GM19035 (cell line): ENCODE data around the gene PROB1.
"Not testable (repeated sequence)": the region's sequence is repeated elsewhere in the genome, so short reads cannot be mapped to it uniquely, and the experiment has no call there.

Experiments used
- ATAC-seq: cut with Tn5 transposase; IDR thresholded peaks from one replicate; pipeline ENCODE4 v1.9.1; 2021; ENCODE audit not compliant: unreplicated experiment

The PROB1 gene

DNA sequence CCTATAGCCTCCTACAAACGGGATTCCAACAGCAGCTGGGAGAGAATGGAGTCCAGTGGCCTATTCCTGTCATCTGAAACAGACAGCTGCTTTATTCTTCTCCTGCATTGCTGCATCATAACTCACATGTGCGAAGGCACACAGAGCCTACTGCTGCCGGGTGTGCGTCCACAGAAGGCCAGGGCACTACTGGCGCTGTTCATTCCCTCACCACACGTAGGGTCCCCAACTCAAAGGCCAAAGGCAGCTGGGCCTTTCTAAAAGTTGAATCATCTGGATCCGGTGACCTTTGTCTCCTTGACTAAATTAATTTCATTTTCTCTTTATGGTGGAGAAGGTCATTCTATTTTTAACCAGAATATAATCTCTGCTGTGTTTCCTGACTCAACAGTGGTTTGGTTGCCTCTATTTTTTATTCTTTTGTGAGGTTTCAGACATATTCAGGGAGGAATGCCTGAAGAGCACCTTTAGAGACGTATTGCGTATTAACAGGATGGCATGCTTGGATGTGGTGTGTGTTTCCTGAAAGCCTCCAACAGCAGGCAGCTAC is 19.8 kb upstream of the PROB1 start:
- ATAC-seq = no peak

DNA sequence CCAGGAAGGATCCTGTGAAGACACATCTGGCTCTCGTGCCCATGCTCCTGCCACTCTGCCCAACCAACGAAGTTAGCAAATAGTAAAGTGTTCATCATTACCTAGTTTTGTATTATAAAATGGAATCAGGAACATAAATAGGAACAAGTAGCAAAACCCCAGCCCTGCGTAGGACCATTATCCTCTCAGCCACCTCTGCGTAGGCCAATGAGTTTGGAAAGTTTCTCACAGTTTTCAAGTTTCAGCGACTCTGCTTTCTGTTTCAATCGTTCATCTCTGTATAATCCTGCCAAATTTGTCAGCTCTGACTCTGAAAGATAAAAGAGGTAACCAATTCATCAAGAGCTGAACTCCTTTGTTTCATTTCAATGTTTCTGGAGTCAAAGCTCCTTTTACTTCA is 19.1 kb upstream of the PROB1 start:
- ATAC-seq = peak; percentile 65

DNA sequence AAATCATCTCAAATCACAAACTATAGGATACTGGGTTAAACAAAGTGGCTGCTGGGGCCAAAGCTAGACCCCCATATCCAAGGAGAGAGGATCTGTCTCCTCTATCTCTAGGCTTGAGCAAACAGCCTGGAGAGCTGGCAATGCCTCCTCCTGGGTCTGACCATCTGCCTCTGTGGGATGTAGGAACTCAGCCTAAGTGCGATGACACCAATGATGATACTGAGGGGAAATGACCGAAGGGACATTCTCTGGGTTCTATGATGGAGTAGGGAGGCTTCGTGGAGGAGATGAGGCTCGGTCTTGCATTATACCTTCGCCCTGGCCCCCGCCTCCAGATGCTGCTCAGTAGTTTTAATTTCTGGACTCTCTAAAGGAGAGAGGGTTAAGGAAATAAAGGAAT is 18.2 kb upstream of the PROB1 start:
- no peak for ATAC-seq

DNA sequence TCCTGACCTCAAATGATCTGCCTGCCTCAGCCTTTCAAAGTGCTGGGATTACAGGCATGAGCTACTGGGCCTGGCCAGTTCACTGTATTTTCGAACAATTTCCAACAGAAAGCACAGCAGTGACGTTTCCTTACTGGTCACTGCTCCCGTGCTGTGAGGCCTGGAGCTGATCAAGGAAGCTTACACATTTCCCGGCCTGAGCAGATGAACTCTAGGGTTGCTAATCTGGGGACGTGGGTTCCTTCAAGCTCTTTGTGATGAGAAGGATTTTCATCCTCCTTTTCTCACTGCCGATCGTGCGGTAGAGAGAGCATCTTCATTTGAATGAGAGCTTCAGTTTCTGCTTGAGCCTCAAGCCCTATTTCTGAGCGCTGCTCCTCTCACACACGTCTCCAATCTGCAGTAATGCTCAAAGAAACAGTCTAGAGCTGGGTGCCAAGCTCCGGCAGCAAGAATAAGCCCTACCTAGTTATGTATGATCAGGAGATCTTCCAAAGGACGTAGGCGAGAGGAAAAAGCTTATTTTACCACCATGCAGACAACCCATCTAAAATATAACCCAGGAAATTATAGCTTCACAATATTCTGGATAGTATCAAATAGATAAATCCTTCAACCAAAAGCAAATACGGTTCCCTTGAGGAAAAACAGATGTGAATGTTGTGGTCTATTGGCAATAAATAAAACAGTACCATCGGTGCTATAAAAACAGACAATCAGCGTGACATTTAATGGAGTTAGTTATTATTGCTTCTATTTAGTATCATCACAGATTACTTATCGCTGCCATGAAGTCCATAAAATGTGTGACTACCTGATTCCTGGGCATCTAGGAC is 16.3 kb upstream of the PROB1 start:
- ATAC-seq = no peak

DNA sequence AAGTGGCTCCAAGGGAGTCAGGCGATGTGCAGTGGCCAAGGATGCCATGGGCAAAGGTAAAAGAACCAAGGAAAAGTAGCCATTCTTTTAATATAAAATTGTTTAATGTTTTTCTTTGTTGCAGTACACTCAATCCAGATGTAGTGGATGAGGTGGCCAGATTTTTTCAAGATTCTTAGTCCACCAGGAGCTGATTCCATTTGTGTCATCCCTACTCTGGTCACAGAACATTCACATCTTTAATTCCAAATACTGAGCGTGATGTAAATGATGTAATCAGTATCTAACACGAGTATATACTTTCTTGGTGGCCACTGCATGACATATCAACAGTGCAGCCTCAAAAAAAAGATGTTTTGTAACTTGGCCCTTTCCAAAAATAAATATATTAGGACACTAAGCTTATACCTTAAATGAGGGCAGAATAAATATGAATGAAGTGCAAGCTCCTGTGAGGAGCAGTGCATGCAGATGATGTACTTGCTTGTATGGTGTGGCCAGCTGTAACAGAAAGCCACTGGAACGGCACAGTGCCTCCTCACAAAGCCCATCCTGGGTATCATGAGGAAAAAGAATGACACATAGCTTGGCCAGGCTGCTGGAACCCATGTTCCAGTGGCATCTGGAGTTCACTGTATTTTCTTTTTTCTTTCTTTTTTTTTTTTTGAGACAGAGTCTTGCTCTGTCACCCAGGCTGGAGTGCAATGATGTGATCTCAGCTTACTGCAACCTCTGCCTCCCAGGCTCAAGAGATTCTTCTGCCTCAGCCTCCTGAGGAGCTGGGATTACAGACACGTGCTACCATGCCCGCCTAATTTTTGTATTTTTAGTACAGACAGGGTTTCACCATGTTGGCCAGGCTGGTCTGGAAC is 15.5 kb upstream of the PROB1 start:
- ATAC-seq = no peak

DNA sequence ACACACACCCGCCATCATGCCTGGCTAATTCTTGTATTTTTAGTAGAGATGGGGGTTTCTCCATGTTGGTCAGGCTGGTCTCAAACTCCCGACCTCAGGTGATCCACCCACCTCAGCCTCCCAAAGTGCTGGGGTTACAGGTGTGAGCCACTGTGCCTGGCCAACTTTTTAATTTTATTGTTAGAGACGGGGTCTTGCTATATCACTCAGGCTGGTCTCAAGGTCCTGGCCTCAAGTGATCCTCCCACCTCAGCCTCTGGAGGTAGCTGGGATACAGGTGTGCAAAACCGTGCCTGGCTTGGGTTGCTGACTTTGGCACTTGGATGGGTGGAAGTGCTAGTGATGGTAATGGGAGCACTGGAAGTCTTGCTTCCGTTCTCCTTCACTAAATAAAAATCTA is 14.2 kb upstream of the PROB1 start:
- not testable (repeated sequence) for ATAC-seq

DNA sequence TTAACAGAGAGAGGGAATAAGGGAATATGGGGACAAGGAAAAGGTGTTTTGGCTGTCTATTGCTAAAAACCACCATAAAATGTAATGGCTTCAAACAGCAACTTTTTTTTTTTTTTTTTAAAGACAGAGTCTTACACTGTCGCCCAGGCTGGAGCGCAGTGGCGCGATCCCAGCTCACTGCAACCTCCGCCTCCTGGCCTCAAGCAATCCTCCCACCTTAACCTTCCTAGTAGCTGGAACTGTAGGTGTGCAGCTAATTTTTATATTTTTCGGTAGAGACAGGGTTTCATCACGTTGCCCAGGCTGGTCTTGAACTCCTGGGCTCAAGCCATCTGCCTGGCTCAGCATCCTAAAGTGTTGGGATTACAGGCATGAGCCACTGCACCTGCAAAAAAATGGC is 13.3 kb upstream of the PROB1 start:
- ATAC-seq = no peak

DNA sequence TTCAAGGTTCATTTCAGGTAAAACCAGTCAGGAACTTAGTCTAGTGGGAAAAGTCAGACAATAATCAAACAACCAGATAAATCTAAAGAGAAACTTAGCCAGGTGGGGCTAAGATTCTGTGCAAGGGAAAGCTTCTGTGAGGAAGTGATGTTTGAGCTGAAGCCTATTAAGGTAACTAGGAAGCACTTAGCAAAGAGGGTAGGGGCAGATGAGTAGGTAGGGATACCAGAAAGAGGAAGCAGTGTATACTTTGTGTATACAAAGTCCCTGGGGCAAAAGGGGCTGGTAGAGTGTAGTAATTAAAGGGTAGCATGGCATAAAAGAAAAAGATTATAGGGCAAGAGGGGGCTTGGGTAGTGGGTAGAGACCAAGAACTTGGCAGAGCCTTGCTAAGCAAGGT is 12.6 kb upstream of the PROB1 start:
- ATAC-seq = no peak

DNA sequence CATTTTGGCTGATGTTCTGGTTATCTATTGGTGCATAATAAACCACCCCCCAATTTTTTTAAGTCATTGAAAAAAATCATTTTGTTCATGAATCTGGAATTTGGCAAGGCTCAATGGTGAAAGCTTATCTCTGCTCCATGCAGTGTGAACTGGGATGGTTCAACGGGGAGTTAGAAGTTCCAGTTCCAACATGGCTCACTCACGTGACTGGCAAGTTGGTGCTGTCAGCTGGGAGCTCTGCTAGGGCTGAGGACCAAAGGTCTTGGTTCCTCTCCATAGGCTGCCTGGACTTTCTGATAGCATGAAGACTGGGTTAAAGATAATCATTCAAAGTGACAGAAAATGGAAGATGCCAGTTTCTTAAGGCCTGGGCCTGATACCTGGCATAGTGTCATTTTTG is 12.1 kb upstream of the PROB1 start:
- ATAC-seq = no peak

DNA sequence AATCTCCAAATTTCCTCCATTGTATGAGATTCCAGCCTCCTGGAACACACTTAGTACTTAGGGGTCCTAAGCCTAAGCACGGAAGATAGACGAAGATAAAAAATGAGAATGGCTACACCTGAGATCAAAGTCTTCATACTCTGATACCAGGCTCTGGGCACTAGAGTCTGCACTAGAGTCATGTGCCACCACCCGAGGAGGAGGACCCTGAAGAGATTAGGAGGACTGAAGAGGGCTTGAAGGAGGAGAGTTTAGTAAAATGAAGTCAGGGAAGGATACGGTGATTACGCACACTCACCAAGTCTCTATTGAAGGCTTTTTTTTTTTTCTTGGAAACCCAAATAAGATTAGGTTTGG is 9.6 kb upstream of the PROB1 start:
- no peak for ATAC-seq

DNA sequence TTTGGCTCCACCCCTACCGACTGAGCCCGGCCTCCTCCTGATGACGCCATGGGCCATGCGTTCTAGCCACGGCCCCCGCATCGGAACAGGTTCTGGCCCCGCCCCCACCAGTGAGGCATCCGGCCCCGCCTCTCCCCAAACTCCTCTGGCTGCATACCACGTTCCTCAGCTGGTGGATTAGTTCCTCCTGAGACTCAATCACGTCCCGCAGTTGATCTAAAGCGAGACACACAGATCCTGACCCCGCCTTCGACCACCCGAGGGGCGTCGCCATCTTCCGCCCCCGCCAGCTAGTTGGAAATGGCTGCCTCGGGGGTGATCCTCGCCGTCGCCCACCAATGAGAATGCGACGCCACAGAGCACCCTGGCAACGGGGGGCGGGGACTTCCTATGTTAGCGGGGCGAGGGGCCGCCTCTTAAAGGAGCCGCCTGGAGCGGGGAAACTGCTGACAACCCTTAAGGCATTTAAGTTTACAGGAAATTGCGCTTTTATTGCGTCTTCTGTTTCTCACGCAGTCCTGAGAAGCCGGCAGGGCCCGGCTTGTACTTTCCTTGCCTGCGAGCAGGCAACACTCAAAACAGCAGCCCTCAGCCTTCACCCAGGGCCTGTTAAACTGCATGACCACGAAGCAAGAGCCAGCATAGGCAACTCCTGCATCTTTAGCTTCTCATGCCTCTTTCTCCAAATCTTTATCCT is 9.0 kb upstream of the PROB1 start, which contains the start of gene SPATA24:
Gene SPATA24, minus strand, starts transcription at position 303 of the 697 bp plus-strand sequence. Its CDS starts 29 bp downstream, at position 274.
- peak; percentile 84 for ATAC-seq

DNA sequence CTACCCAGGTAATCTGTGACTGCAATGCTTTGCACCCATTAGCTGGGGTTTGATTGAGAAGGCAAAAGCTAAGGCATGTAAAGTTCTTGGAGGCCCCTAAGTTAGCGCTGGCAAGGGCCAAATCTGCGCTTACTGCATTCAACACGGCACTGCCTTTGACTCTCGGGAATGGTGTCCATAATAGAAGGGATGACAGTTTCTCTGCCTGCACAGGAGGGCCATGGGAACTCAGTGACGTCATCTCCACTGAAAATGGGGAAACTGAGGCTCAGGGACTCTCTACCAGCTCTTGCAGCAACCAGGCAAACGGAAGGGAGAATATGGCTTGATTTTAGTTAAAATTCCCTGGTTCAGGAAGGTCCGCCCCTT is 8.5 kb upstream of the PROB1 start:
- ATAC-seq = peak; percentile 0

DNA sequence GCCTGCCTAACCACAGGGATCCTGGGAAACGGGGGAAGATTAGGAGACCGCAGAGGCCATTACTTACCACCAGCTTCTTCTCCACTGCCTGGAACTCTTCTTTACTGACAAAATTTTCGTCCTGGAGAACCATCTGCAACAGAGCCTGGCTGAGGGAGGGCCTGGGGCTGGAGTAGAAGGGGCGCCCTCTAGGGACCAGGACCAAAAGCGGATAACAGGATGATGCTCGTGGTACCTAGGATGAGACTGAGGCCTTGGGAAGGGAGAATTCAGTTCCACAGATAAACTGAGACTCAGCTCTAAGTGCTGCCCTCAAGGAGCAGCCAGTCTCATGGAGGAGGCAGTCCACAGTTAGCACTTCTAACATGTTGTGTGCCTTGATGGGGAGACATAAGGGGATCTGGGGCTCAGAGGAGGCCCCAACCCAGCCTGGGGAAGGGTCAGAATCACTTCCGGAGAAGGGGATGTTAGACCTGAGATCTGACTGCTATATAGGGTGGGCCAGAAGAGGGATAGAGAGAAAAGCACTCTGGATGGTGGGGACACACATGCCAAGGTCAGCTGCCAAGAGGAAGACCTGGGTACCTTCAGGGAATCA is 7.8 kb upstream of the PROB1 start:
- no peak for ATAC-seq

DNA sequence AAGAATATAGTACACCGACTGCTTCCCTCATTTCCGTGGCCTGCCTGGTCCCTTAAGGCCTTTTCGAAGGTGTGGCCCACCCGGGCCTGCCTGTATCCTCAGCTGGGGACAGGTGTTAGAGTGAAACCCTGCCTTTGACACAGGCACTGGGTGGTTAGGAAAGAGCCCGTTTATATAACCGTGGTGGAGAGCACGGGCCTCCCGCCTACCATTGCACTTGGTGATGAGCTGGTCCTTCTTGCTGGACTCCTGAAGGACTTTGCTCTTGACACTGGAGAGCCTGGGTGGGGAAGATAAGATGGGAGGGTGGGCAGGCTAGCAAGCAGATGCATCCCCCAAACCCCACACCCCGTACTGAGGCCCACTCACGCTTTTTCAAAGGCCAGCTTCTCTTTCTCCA is 6.6 kb upstream of the PROB1 start:
- no peak for ATAC-seq

DNA sequence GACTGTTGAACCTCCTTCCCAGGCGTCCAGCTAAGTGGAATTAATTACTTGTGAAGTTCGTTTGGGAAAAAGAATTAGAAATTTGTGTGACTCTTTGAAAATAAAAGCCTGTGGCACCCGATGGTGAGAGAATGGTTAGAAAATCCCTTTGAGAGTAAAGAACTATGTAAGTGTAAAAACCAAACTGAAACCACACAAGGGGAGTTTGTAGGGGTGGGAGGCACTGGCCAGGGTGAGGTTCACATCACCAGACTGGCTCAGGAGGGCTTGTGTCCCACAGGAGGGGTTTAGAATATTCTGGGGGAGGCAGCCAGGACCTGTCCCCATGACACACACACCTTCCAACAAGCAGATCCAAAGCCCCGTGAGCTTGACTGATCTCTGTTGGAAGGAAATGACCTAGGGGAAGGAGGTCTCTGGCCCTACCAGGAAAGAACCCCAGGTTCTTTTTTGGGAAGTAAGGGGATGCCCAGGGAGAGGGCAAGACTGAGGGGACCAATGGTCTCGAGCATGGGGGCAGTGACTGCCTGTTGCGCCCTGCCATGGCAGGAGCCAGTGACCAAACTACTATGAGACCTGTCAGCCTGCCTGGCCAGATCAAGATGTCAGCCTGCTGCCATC is 4.7 kb upstream of the PROB1 start:
- no peak for ATAC-seq

DNA sequence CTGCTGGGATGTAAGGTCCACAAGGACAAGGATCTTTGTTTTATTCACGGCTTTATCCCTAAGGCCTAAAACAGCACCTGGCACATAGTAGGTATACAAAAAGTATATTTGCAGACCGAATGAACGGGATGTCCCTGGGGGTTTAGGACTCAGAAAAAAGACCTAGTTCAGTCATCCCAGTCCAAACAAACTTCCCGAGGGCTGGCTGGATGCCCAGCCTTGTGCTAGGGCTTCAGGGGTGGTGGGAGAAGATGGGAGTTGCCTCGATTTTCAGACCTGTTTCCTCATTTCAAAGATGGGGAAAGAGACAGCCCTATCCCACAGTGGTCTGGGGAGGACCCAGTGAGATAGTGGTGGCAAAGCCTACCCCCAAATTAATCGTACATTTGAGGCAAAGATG is 3.0 kb upstream of the PROB1 start:
- ATAC-seq = no peak

DNA sequence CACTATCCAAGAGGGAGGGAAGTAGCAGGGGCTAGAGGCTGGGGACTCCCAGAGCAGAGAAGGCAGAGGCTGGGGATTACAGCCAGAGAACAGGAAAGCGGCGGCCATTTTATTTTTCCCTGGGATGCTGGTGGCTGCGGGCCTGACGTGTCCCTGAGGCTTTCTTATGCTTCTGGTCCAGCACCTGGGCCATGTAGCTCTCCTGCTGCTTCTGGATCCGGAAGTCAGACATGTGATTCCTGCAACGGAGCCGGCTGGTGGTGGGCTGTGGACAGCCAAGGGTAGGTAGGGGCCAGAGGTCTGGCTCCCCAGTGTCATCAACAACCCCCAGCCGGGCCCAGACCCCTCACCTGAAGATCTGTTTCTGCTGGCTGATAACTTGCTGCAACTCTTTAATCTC is 1.8 kb upstream of the PROB1 start:
- ATAC-seq = no peak

DNA sequence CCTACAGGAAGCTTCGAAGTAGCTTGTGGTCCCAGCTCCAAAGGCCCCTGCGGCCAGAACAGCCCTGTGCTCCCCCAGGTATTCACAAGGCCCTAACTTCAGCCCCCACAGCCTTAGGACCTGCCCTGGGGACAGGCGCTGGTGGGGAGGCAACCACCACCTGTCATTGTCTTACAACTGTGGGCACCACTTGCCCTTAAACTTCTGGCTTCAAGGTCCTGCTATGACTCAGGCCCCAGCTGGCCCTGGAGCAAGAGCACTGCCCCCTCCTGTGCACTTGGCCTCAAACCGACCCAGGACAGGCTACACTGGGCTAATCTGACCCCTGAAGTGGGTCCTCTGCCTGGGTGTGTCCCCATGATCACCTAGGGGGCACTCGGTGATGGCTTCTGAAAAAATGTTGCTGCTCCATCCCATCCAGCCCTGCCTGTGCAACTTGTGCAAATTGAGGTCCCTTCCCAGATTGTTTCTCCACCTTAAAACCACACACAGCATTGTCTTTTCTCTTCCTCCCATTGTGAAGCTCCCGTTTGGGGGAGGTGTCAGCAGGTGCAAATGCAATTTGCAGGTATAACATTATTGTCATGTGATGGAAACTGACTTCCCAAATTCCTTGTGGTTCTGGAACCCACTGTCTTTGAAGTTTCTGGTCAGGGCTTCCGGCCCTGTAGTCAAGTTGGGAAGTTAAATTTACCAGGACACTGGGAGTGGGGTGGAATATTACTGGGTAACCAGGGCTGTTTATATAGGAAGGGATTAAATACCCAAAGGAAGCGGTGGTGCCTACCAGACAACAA is 1.1 kb upstream of the PROB1 start:
- no peak for ATAC-seq

DNA sequence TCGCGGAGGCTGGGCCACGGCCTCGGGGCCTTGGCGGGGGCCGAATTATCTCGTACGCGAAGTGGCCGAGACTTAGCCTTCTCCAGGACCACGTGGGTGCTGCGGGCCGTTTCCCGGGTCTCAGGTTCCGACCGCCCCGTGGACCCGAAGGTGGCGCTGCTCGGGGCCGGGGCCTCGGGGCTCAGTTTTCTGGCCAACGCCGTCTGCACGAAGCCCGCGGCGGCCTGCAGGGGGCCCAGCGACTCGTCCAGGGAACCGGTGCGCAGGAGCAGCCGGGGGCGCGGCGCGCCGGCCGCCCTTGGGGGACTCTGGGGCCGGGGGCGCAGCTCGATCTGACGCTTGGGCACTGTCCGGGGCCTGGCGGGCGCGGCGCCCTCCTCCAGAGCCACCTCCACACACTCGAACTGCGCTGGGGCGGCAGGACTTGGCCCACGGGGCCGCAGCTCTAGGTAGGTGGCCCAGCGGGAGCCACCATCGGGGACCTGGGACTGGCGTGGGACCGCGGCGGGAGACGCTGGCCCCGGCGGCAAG is 716 bp downstream of the PROB1 start:
- ATAC-seq = no peak
